ENCODE data around the gene KIFC3. TPM values are rescaled to one million over a fixed set of nuclear protein-coding genes. Genes with fewer than 3 reads are reported as not detected.

Gene KIFC3
- total and polyA plus RNA-seq, 2 of the 13 experiments (the other 11 are each of a cell fraction or from before 2014, with no cell fraction given): 42.1 to 45.3 TPM

DNA sequence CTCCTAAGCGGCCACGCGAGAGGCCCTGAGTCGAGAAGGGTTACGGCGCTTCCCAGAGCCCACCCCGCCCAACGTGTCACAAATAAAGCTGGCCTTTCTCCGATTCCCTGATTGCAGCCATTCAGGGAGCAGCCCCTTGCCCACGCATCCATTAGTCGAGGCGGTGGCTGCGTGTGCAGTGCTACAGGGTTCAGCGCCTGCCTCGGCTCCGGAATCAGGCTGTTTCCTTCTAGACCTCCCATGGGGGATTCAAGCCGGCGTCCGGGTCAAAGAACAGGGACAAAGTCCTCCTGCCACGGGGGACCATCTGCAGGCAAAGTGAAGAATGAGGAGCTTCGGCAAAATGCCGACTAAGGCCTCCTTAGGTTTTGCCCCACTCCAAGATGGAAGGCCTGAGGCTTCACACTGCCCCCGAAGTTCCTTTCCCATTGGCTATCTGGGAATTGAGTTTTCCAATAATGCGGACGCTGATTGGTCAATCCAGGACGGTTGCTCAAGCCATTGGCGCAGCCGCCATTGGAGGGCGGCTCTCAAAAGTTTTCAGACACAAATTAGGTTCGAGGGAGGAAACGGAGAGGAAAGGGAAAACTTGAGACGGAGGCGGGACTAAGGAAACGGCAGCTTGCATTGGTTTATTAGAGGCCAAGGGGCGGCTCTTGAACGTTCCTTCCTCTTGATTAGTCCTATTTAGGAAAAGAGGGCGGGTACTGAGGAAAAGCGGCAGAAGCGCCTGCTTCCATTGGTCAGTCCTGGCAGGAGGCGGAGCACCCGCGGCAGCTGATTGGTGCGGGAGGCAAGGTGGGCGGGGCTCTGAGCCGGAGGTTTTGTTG lies 67.2 kb downstream of the KIFC3 start (continued):
- TF ChIP-seq, protein P1, sequence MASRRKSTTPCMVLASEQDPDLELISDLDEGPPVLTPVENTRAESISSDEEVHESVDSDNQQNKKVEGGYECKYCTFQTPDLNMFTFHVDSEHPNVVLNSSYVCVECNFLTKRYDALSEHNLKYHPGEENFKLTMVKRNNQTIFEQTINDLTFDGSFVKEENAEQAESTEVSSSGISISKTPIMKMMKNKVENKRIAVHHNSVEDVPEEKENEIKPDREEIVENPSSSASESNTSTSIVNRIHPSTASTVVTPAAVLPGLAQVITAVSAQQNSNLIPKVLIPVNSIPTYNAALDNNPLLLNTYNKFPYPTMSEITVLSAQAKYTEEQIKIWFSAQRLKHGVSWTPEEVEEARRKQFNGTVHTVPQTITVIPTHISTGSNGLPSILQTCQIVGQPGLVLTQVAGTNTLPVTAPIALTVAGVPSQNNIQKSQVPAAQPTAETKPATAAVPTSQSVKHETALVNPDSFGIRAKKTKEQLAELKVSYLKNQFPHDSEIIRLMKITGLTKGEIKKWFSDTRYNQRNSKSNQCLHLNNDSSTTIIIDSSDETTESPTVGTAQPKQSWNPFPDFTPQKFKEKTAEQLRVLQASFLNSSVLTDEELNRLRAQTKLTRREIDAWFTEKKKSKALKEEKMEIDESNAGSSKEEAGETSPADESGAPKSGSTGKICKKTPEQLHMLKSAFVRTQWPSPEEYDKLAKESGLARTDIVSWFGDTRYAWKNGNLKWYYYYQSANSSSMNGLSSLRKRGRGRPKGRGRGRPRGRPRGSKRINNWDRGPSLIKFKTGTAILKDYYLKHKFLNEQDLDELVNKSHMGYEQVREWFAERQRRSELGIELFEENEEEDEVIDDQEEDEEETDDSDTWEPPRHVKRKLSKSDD (CRISPR knock-in tag; IDR thresholded peaks at IDR 0.05; ENCODE audit: low read depth): peak; percentile 84; the same call in 1 of the 2 replicates
- TF ChIP-seq, protein P2, sequence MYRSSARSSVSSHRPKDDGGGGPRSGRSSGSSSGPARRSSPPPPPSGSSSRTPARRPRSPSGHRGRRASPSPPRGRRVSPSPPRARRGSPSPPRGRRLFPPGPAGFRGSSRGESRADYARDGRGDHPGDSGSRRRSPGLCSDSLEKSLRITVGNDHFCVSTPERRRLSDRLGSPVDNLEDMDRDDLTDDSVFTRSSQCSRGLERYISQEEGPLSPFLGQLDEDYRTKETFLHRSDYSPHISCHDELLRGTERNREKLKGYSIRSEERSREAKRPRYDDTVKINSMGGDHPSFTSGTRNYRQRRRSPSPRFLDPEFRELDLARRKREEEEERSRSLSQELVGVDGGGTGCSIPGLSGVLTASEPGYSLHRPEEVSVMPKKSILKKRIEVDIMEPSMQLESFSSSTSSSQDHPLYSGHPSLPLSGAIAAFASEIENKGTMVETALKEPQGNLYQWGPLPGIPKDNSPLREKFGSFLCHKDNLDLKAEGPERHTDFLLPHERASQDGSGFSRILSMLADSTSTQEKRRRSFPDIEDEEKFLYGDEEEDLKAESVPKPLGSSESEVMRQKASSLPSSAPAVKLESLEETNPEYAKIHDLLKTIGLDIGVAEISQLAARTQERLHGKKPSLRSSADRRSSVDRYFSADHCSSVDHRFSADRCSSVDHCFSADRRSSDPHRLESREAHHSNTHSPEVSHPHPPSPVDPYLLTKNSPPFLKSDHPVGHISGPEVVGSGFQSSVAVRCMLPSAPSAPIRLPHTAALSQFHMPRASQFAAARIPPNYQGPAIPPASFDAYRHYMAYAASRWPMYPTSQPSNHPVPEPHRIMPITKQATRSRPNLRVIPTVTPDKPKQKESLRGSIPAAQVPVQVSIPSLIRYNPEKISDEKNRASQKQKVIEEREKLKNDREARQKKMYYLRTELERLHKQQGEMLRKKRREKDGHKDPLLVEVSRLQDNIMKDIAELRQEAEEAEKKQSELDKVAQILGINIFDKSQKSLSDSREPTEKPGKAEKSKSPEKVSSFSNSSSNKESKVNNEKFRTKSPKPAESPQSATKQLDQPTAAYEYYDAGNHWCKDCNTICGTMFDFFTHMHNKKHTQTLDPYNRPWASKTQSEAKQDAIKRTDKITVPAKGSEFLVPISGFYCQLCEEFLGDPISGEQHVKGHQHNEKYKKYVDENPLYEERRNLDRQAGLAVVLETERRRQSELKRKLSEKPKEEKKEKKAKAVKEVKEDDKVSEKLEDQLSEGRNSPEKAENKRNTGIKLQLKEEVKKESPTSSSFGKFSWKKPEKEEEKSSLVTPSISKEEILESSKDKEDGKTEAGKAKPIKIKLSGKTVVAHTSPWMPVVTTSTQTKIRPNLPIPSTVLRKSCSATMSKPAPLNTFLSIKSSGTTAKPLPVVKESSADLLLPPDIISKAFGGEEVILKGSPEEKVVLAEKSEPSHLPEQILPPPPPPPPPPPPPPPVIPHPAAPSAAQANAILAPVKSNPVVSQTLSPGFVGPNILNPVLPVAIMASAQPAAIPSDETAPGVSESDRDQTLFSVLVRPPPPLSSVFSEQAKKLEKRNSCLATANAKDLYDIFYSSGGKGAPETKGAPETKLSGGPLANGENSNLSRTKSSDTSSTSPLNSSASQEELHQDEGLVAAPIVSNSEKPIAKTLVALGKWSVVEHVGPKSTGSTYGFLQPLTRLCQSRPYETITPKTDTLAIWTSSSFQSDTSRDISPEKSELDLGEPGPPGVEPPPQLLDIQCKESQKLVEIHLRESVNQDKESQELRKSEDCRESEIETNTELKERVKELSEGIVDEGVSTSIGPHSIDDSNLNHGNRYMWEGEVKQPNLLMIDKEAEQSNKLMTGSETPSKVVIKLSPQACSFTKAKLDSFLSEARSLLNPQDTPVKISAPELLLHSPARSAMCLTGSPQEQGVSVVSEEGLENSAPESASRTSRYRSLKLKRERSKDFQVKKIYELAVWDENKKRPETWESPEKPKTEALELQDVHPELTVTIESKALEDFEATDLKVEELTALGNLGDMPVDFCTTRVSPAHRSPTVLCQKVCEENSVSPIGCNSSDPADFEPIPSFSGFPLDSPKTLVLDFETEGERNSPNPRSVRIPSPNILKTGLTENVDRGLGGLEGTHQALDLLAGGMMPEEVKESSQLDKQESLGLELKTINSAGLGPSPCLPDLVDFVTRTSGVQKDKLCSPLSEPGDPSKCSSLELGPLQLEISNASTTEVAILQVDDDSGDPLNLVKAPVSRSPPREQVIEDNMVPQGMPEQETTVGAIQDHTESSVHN (CRISPR knock-in tag; IDR thresholded peaks at IDR 0.05): 0 out of 2 replicates have a peak, but pooled peaks have one; percentile 41
- TF ChIP-seq HNRNPLL (IDR thresholded peaks at IDR 0.05; ENCODE audit: low read depth, low read length, poor library complexity, severe bottlenecking) (no peak), CC2D1A (CRISPR knock-in tag; IDR thresholded peaks at IDR 0.05) (0 out of 2 replicates have a peak, but pooled peaks have one; percentile 21), ATM (IDR thresholded peaks at IDR 0.05; ENCODE audit: borderline replicate concordance) (no peak), CCDC6 (CRISPR knock-in tag; IDR thresholded peaks at IDR 0.05) (no peak), MAFF (IDR thresholded peaks at IDR 0.05; ENCODE audit: low read depth, low read length) (peak; percentile 86), ZNF460 (CRISPR knock-in tag; IDR thresholded peaks at IDR 0.05; ENCODE audit: borderline replicate concordance) (no peak)
- TF ChIP-seq, protein P3, sequence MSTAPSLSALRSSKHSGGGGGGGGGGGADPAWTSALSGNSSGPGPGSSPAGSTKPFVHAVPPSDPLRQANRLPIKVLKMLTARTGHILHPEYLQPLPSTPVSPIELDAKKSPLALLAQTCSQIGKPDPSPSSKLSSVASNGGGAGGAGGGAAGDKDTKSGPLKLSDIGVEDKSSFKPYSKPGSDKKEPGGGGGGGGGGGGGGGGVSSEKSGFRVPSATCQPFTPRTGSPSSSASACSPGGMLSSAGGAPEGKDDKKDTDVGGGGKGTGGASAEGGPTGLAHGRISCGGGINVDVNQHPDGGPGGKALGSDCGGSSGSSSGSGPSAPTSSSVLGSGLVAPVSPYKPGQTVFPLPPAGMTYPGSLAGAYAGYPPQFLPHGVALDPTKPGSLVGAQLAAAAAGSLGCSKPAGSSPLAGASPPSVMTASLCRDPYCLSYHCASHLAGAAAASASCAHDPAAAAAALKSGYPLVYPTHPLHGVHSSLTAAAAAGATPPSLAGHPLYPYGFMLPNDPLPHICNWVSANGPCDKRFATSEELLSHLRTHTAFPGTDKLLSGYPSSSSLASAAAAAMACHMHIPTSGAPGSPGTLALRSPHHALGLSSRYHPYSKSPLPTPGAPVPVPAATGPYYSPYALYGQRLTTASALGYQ (CRISPR knock-in tag; IDR thresholded peaks at IDR 0.05): no peak; the same call in 1 of the 2 replicates
- TF ChIP-seq, protein P4, sequence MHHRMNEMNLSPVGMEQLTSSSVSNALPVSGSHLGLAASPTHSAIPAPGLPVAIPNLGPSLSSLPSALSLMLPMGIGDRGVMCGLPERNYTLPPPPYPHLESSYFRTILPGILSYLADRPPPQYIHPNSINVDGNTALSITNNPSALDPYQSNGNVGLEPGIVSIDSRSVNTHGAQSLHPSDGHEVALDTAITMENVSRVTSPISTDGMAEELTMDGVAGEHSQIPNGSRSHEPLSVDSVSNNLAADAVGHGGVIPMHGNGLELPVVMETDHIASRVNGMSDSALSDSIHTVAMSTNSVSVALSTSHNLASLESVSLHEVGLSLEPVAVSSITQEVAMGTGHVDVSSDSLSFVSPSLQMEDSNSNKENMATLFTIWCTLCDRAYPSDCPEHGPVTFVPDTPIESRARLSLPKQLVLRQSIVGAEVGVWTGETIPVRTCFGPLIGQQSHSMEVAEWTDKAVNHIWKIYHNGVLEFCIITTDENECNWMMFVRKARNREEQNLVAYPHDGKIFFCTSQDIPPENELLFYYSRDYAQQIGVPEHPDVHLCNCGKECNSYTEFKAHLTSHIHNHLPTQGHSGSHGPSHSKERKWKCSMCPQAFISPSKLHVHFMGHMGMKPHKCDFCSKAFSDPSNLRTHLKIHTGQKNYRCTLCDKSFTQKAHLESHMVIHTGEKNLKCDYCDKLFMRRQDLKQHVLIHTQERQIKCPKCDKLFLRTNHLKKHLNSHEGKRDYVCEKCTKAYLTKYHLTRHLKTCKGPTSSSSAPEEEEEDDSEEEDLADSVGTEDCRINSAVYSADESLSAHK (CRISPR knock-in tag; IDR thresholded peaks at IDR 0.05; ENCODE audit: borderline replicate concordance): no peak

All from HepG2 (cell line).